NOMO-1 treated with dmso at 0.1 percent for 144 hours (cell line): Measurements from ENCODE around the gene PROSER3.
"Not testable (repeated sequence)": the region's sequence is repeated elsewhere in the genome, so short reads cannot be mapped to it uniquely, and the experiment has no call there.

Experiments
- DNase-seq: peaks from one replicate; lab custom pipeline; 2025; ENCODE audit not compliant: unreplicated experiment; lab: John Stamatoyannopoulos, UW

The PROSER3 gene

DNA sequence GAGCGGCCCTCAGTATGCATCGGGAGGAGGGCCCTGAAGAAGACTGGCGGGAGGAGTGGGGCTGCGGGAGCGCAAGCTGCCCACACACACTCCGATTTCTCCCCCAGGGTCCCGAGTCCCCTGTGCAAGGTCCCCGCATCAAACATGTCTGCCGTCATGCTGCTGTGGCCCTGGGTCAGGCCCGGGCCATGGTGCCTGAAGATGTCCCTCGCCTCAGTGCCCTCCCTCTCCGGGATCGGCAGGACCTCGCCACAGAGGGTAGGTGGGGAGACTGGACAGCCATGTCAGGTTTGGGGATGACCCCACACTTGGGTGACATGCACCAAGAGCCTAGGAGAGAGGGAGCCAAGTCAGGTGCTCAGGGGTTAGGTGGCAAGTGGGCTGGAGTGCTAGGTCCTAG is 35.5 kb upstream of the PROSER3 start:
- DNase-seq: no peak

- no peak for DNase-seq
Observed at GRCh38 chr19:35722897-35723296, 35.1 kb upstream of the PROSER3 start.

DNA sequence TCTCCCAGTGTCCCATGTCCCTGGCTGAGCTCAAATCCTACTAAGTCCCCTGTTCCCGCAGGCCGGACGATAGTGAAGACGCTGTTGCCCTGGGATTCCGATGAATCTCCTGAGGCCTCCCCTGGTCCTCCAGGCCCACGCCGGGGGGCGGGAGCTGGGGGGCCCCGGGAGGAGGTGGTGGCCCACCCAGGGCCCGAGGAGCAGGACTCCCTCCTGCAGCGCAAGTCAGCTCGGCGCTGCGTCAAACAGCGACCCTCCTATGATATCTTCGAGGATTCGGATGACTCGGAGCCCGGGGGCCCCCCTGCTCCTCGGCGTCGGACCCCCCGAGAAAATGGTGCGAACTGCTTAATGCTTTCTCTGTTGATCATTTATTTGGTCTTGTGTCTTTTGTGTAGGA is 34.3 kb upstream of the PROSER3 start:
- DNase-seq: no peak

- DNase-seq: not testable (repeated sequence)
Observed at GRCh38 chr19:35724132-35724531, 33.8 kb upstream of the PROSER3 start.

DNA sequence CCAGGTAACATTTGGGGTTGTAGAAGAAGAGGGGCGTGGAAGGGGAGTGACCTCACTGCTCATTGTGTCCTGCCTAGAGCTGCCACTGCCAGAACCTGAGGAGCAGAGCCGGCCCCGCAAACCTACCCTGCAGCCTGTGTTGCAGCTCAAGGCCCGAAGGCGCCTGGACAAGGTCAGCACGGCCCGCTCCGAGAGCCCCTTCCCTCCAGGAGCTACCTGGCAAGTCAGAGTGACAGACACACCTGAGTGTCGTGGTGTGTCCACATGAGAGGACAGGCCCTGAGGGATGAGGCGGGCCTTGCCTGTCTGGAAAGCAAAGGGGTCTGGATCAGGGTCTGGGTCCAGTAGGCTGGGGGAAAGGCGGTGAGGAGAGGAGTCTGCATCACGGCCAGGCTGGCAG is 33.4 kb upstream of the PROSER3 start:
- no peak for DNase-seq

GRCh38 chr19:35725216-35725861 is 32.6 kb upstream of the PROSER3 start:
- DNase-seq: no peak

DNA sequence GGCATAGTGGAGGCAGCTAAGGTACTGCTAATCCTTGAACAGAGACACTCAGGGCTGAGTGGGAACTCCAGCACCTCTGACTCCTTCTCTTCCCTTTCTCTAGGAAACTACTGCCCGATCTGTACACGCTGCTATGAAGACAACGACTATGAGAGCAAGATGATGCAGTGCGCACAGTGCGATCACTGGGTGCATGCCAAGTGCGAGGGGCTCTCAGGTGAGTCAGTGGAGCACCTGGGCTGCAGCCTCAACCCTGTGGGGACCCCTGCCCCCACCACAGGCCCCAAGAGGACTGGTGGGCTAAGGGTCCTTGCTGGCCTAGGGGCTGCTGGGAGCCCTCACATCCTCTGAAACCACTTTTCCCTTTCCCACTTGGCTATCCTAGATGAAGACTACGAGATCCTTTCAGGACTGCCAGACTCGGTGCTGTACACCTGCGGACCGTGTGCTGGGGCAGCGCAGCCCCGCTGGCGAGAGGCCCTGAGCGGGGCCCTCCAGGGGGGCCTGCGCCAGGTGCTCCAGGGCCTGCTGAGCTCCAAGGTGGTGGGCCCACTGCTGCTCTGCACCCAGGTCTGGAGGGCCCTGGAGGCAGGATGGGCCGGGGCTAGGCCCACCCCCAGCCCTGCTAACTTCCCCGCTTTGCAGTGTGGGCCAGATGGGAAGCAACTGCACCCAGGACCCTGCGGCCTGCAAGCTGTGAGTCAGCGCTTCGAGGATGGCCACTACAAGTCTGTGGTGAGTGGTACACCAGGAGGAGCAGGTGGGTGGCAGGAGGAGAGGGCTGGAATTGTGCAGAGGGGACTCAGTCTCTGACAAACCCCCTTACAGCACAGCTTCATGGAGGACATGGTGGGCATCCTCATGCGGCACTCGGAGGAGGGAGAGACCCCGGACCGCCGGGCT is 30.7 kb upstream of the PROSER3 start:
- DNase-seq: no peak

GRCh38 chr19:35727956-35728706 is 29.8 kb upstream of the PROSER3 start:
- DNase-seq: no peak

GRCh38 chr19:35729021-35729420 is 29.0 kb upstream of the PROSER3 start:
- no peak for DNase-seq

- no peak for DNase-seq
Observed at GRCh38 chr19:35729763-35730162, 28.2 kb upstream of the PROSER3 start.

- no peak for DNase-seq
Observed at GRCh38 chr19:35730326-35730725, 27.6 kb upstream of the PROSER3 start.

- DNase-seq: no peak
Observed at GRCh38 chr19:35731353-35731752, 26.6 kb upstream of the PROSER3 start.

DNA sequence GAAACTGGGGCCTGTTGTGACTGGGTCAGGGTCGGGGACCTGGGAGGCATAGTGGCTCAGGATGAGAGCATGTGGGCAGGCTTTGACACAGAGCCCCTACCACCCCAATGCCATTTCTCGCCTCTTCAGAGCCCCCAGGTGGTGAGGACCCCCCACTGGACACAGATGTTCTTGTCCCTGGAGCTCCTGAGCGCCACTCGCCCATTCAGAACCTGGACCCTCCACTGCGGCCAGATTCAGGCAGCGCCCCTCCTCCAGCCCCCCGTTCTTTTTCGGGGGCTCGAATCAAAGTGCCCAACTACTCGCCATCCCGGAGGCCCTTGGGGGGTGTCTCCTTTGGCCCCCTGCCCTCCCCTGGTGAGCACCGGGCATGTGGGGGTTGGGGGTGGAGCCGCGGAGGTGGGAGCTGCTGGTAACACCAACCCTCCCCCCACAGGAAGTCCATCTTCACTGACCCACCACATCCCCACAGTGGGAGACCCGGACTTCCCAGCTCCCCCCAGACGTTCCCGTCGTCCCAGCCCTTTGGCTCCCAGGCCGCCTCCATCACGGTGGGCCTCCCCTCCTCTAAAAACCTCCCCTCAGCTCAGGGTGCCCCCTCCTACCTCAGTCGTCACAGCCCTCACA is 26.1 kb upstream of the PROSER3 start:
- no peak for DNase-seq

DNA sequence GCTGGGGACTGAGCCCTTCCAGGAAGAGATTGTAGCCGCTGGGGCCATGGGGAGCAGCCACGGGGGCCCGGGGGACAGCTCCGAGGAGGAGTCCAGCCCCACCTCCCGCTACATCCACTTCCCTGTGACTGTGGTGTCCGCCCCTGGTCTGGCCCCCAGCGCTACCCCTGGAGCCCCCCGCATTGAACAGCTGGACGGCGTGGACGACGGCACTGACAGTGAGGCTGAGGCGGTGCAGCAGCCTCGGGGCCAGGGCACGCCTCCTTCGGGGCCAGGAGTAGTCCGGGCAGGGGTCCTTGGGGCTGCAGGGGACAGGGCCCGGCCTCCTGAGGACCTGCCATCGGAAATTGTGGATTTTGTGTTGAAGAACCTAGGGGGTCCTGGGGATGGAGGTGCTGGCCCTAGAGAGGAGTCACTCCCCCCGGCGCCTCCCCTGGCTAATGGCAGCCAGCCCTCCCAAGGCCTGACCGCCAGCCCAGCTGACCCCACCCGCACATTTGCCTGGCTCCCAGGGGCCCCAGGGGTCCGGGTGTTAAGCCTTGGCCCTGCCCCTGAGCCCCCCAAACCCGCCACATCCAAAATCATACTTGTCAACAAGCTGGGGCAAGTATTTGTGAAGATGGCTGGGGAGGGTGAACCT is 25.3 kb upstream of the PROSER3 start:
- DNase-seq: no peak

DNA sequence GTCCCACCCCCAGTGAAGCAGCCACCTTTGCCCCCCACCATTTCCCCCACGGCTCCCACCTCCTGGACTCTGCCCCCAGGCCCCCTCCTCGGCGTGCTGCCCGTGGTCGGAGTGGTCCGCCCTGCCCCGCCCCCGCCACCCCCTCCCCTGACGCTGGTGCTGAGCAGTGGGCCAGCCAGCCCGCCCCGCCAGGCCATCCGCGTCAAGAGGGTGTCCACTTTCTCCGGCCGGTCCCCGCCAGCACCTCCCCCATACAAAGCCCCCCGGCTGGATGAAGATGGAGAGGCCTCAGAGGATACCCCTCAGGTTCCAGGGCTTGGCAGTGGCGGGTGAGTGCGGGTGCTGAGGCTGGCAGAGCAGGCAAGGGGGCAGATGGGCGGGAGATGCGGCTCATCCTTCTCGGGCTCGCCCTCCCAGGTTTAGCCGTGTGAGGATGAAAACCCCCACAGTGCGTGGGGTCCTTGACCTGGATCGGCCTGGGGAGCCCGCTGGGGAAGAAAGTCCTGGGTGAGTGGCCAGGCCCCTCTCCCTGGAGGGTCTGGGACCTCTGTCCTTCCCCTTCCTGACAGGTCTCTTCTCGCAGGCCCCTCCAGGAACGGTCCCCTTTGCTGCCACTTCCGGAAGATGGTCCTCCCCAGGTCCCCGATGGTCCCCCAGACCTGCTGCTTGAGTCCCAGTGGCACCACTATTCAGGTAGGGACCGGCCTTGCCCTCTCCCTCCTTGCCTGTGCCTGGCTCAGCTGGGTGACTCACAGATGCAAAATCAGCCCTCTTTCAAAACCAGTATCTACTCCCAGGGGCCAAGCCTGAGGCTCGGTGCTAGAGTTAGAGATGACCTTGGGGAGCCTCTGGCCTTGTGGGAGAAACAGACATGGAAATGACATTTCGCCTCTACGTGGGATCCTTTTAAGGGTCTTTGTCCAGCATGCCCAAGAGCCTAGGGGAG is 24.5 kb upstream of the PROSER3 start:
- no peak for DNase-seq

DNA sequence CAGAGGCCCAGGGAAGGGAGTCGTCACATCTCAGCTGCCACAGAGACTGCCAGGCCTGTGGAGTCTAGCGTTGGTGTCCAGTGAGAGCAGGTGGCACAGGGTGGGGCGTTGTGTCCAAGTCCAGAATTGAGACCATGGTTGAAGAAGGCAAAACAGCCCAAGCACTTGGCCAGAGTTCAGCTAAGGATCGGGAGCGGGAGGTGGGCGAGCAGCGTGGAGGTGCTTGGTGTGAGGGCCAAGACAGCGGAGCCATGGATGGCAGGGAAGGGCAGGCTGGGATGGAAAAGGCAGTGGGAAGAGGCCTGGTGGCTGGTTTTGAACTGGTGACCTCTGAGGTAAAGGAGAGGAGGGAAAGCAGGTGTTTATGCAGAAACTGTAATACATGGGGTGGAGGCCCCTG is 23.7 kb upstream of the PROSER3 start:
- DNase-seq: no peak

DNA sequence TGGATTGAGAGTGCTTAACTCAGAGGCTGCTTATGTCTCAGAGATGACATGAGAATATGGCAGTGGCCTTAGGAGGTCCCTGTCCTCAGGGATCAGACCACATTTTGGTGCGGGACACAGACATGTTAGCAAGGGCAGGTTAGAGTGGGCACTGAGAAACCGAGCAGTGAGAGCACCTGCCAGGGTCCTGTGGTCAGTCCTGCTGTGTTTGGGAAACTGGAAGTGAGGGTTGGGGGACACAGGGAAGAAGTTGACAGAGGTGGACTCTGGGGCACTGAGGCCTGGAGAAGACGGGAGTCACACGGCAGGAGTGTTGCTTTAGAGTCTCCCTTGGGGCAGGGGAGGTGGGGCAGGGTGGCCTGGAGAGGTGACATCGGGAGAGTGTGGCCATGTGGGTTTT is 23.1 kb upstream of the PROSER3 start:
- DNase-seq: no peak

DNA sequence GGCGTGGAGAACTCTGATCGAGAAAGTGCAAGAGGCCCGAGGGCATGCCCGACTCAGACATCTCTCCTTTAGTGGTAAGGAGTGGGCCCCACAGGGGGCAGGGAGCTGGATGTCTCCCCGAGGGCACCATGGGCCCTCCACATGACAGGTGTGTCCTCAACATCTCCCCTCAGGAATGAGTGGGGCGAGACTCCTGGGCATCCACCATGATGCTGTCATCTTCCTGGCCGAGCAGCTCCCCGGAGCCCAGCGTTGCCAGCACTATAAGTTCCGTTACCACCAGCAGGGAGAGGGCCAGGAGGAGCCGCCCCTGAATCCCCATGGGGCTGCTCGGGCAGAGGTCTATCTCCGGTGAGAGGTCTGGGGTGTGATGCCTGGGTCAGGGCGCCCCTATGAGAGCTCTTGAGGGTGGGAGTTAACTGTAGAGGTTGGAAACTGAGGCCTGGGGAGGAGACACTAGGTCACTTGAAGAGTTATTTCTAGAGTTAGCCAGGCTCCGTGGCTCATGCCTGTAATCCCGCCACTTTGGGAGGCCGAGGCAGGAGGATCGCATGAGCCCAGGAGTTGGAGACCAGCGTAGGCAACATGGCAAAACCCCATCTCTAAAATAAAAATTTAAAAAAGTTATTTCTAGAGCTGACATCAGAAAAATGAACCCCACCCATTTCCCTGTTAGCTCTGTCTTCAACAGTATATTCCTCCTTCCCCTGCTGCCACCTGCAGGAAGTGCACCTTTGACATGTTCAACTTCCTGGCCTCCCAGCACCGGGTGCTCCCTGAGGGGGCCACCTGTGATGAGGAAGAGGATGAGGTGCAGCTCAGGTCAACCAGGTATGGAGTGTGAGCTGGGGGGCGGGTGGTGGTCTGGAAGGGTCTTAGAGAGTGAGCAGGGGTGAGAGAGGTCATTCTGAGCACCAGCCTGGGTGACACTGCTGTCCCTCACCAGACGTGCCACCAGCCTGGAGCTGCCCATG is 20.8 kb upstream of the PROSER3 start:
- no peak for DNase-seq
